GM19324 (cell line): ENCODE data around the gene IQGAP1.
"Not testable (repeated sequence)": the region's sequence is repeated elsewhere in the genome, so short reads cannot be mapped to it uniquely, and the experiment has no call there.

Source experiments
- ATAC-seq: cut with Tn5 transposase; IDR thresholded peaks from one replicate; pipeline ENCODE4 v1.9.1; 2021; ENCODE audit warnings: mild to moderate bottlenecking, moderate library complexity; ENCODE audit not compliant: unreplicated experiment, low FRiP score

IQGAP1 gene

GRCh38 chr15:90471769-90472168 lies 83.7 kb downstream of the IQGAP1 start:
- no peak for ATAC-seq

GRCh38 chr15:90478846-90479481 lies 90.9 kb downstream of the IQGAP1 start:
- ATAC-seq: no peak

GRCh38 chr15:90479656-90480055 lies 91.6 kb downstream of the IQGAP1 start:
- ATAC-seq: no peak

GRCh38 chr15:90481023-90481422 lies 93.0 kb downstream of the IQGAP1 start:
- ATAC-seq: no peak

GRCh38 chr15:90482124-90483011 lies 94.3 kb downstream of the IQGAP1 start:
- ATAC-seq: no peak

GRCh38 chr15:90483012-90483307 lies 94.9 kb downstream of the IQGAP1 start:
- ATAC-seq: no peak

- no peak for ATAC-seq
Observed at GRCh38 chr15:90483637-90484036, 95.6 kb downstream of the IQGAP1 start.

GRCh38 chr15:90487186-90487585 lies 99.1 kb downstream of the IQGAP1 start:
- ATAC-seq: no peak

- ATAC-seq: no peak
Observed at GRCh38 chr15:90489514-90489913, 101.5 kb downstream of the IQGAP1 start.

GRCh38 chr15:90489944-90490343 lies 101.9 kb downstream of the IQGAP1 start:
- ATAC-seq: no peak

GRCh38 chr15:90493647-90494046 lies 105.6 kb downstream of the IQGAP1 start:
- no peak for ATAC-seq

- no peak for ATAC-seq
Observed at GRCh38 chr15:90495067-90495466, 107.0 kb downstream of the IQGAP1 start.

- no peak for ATAC-seq
Observed at GRCh38 chr15:90496791-90497190, 108.7 kb downstream of the IQGAP1 start.

- ATAC-seq: no peak
Observed at GRCh38 chr15:90497376-90497775, 109.3 kb downstream of the IQGAP1 start.

GRCh38 chr15:90497912-90498311 lies 109.9 kb downstream of the IQGAP1 start:
- no peak for ATAC-seq

GRCh38 chr15:90500171-90500570 lies 112.1 kb downstream of the IQGAP1 start:
- no peak for ATAC-seq

- ATAC-seq: no peak
Observed at GRCh38 chr15:90501898-90502297, 113.9 kb downstream of the IQGAP1 start.

GRCh38 chr15:90510781-90511180 lies 122.7 kb downstream of the IQGAP1 start:
- ATAC-seq: not testable (repeated sequence)

GRCh38 chr15:90511211-90511618 lies 123.2 kb downstream of the IQGAP1 start:
- not testable (repeated sequence) for ATAC-seq

GRCh38 chr15:90512276-90512675 lies 124.2 kb downstream of the IQGAP1 start:
- no peak for ATAC-seq

- no peak for ATAC-seq
Observed at GRCh38 chr15:90512981-90513380, 124.9 kb downstream of the IQGAP1 start.

GRCh38 chr15:90513448-90513847 lies 125.4 kb downstream of the IQGAP1 start:
- ATAC-seq: no peak
